ENCODE data around the gene THOC2.

DNA sequence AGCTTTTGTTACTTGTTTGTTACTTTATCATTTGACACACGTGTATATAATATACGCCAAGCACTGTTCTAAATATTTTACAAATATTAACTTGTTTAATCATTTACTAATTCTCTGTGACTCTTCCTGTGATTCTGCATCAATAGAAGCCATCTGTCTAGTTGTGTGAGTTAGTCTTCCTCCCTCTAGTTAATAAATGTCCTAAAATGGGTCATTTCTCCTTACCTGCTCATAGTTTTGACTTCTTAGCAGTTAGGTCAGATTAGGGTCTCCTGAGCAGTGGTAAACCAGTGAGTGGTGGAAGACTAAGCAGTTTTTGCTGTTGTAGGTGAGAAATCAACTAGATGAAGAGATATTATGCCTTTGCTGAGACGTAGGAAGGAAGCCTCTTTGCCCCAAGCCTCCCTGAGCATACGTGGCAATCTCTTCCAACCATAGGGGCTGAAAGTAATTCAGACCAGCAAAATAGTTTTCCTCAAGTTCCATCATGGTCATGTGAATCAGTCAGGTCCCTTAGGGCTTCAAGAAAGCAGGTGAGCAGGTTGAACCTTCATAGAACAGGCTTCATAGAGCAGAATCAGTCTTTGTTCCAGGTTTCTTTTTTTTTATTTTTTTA lies 38.7 kb upstream of the THOC2 start:
- TF ChIP-seq, protein P1, sequence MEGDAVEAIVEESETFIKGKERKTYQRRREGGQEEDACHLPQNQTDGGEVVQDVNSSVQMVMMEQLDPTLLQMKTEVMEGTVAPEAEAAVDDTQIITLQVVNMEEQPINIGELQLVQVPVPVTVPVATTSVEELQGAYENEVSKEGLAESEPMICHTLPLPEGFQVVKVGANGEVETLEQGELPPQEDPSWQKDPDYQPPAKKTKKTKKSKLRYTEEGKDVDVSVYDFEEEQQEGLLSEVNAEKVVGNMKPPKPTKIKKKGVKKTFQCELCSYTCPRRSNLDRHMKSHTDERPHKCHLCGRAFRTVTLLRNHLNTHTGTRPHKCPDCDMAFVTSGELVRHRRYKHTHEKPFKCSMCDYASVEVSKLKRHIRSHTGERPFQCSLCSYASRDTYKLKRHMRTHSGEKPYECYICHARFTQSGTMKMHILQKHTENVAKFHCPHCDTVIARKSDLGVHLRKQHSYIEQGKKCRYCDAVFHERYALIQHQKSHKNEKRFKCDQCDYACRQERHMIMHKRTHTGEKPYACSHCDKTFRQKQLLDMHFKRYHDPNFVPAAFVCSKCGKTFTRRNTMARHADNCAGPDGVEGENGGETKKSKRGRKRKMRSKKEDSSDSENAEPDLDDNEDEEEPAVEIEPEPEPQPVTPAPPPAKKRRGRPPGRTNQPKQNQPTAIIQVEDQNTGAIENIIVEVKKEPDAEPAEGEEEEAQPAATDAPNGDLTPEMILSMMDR (IDR thresholded peaks at IDR 0.05): no peak
- TF ChIP-seq POLR2A (IDR thresholded peaks at IDR 0.05): no peak

All from right lobe of liver (tissue), 4 donors.